Measurements from ENCODE around the gene PIGW. TPM values are rescaled to one million over a fixed set of nuclear protein-coding genes. Genes with fewer than 3 reads are reported as not detected.

PIGW gene
- total and polyA plus RNA-seq, 2 of the 8 experiments (the other 6 are each of a cell fraction or from before 2014, with no cell fraction given) = 12.1 to 28.9 TPM

DNA sequence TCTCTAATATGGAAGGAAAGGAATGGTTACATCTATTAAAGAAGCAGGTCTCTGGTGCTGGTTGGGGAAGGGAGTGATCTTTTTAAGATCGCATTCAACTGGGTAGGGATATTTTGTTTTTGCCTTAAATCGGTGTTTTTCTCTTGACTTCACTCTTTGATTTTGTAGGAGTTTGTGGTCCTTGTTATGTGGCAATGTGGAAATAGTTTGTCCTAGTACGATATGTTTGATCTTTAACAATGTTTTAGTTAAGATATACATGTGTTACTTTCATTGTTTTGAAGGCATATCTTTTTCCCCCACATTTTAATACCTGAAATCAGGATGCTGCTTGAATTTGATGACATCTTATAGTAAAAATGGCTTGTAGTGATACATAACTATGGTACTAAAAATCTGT is 18.7 kb downstream of the PIGW start (continued):
- TF ChIP-seq EZH2 (IDR thresholded peaks at IDR 0.05; ENCODE audit: low read depth, low read length, severe bottlenecking) = no peak
- no peak for TF ChIP-seq JUND (IDR thresholded peaks at IDR 0.05; ENCODE audit: low read length)

Data from H1 (cell line).